Left ventricle myocardium superior (tissue), 1 donor: ENCODE measurements around the gene UTP25. TPM values are rescaled to one million over a fixed set of nuclear protein-coding genes. Genes with fewer than 3 reads are reported as not detected.
"Not testable (repeated sequence)": the region's sequence is repeated elsewhere in the genome, so short reads cannot be mapped to it uniquely, and the experiment has no call there.

Source experiments
- ATAC-seq: fragments of 200-7000 bp; cut with Tn5 transposase; one replicate; pipeline ENCODE4 v1.9.1; 2020; ENCODE audit warnings: mild to moderate bottlenecking, moderate library complexity
- DNase-seq: peaks from one replicate; pipeline ENCODE4 v3.0.0-alpha.2; 2020
- intact Hi-C: fragments of 100-400 bp; cut with micrococcal nuclease; formaldehyde crosslinking; loops from one replicate; pipeline ENCODE4 v1.11.0; 2022
- total RNA-seq: library from RNA; stranded (reverse); fragmentation: NEBNext Ultra II Directional; extraction: Animal tissue kit (Norgen Biotek cat#: 25700); gene quantifications from one replicate; pipeline ENCODE4 v1.2.1, GENCODE V29; 2021
- donor health status: DM: no; HTN: yes; CAD: no; lungs with severe emphysema.

UTP25 gene
- total RNA-seq, 1 donor from 2014 or later, result 2.5 TPM

DNA sequence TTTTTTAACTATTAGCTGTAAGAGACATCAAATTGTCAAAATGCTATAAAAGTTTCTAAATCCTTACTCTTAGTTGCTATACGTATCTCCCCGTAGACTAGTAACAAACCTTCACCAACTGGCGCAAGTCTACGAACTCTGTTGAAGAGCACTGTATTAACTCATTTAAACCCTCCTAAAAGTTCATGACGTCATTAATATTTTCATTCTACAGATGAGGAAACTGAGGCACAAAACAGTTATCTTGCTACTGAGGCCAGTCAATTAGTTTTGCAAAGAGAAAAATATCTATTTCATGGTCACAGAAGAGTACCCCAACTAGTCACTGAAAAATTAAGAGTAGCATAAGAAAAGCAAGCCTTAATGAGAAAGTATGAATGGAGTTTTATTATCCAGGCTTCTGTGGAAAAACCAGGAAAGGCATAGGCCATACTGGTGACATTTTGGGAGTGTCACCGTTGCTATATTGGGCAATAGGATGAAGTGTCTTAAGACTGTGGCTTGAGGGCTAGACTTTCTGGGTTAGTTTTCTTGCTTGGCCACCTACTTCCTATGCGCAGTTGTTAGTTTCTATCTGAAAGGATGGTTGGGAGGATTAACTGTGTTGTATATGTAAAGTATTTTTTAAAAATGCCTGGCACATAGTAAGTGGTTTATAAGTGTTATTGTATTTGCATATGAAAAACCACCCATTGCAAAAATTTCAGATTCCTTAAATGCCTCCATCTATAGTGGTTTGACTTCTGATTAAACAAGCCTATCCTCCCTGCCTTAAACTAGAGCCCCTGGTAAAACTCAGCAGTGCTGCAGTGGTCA lies 57.8 kb downstream of the UTP25 start:
- intact Hi-C loops, result no loop called here
- DNase-seq, result no peak
- ATAC-seq, result no peak

DNA sequence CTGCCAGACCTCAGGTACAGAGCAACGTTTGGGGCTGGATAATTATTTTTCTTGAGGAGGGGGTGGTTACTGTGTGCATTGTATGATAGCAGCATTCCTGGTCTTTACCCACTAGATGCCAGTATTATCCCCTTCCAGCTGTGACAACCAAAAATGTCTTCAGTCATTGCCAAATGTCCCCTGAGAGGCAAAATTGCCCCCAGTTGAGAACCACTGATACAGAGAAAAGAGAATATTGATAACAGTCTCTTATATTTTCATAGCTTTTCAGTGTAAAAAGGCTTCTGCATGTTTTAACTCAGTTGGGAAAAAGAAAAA lies 58.4 kb downstream of the UTP25 start:
- intact Hi-C loops, result no loop called here
- DNase-seq (no peak), ATAC-seq (no peak)

DNA sequence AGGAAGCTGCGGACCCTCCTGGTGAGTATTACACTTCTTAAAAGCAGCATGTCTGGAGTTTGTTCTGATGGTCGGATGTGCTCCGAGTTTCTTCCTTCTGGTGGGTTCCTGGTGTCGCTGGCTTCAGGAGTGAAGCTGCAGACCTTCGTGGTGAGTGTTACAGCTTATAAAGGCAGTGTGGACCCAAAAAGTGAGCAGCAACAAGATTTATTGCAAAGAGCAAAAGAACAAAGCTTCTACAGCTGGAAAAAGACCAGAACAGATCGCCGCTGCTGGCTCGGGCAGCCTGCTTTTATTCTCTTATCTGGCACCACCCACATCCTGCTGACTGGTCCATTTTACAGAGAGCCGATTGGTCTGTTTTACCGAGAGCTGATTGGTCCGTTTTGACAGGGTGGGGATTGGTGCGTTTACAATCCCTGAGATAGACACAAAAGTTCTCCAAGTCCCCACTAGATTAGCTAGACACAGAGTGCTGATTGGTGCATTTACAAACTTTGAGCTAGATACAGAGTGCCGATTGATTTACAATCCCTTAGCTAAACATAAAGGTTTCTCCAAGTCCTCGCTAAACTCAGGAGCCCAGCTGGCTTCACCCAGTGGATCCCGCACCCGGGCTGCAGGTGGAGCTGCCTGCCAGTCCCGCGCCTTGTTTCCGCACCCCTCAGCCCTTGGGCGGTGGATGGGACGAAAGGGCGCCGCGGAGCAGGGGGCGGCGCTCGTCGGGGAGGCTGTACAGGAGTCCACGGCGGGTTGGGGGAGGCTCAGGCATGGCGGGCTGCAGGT lies 60.7 kb downstream of the UTP25 start:
- ATAC-seq, intact Hi-C loops, DNase-seq: not testable (repeated sequence)

DNA sequence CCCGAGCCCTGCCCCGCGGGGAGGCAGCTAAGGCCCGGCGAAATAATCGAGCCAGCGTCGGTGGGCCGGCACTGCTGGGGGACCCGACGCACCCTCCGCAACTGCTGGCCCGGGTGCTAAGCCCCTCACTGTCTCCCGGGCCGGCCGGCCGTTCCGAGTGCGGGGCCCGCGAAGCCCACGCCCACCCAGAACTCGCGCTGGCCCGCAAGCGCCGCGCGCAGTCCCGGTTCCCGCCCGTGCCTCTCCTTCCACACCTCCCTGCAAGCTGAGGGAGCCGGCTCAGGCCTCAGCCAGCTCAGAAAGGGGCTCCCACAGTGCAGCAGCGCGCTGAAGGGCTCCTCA lies 61.3 kb downstream of the UTP25 start:
- intact Hi-C loops, result no loop called here
- no peak for DNase-seq
- no peak for ATAC-seq

DNA sequence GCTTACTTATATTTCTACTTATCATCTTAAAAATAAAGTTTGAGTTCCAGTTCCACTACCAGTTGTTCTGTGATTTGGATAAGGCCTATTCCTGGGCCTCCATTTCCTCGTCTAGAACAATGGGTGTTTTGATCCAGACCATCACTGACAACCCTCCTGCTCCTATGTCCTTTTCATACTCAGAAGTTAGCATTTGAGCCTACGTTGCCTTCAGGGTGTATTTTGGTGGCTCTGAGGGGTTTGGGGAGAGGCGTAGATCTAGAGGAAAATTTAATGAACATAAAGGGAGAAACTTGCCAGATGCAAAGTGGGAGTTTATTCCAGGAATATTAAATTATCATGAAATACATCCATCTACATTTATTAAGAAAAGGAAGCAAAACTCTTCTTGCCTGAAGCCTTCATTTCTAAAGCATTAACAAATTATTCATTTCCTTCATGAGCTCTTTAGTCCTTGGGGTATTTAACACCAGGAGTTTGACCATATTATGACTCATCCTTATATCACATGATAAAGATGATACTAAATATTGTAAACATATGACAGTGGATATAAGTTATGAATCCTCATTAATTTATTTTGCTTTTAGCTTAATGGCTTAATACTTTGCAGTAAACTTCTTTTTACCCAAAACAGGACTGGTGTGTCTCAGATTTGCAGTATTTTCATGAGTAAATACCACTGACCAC lies 63.0 kb downstream of the UTP25 start:
- DNase-seq (no peak), ATAC-seq (no peak)
- intact Hi-C loops, result no loop called here

DNA sequence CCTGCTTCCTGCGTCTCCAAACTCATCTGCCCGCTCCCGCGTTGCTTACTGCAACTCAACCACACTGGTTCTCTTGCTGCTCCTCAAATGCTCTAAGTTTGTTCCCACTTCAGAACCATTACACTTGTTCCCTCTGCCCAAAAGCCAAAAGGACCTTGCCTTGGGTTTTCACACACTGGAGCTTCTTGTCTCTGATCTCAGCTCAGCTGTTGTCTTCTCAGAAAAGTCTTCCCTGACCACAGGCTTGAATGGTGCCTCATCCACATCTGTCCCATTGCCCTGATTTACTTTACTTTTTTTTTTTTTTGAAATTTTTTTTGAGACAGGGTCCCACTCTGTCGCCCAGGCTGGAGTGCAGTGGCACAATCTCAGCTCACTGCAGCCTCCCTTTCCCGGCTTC lies 66.0 kb downstream of the UTP25 start:
- no peak for ATAC-seq
- DNase-seq, result no peak
- intact Hi-C loops, result no loop called here

DNA sequence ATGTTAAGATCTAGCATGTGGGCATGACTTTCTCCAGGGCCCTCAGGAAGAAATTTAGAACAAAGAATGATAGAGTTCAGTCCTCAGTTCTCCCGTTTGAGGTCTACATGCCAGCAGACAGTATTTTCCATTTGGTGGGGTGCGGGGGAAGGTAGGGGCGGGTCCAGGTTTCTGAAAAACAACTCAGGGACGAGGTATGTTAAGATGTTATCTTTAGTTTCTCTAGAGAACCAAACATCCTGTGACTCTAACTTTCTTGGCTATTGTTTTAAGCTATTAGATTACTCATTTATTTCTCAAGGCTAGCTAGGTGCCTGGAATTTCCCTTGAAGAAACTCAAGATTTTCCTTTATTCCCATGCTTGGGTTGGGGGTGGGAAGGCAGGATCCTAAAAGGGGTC lies 67.9 kb downstream of the UTP25 start:
- no peak for DNase-seq
- intact Hi-C loops, result no loop called here
- ATAC-seq, result no peak

DNA sequence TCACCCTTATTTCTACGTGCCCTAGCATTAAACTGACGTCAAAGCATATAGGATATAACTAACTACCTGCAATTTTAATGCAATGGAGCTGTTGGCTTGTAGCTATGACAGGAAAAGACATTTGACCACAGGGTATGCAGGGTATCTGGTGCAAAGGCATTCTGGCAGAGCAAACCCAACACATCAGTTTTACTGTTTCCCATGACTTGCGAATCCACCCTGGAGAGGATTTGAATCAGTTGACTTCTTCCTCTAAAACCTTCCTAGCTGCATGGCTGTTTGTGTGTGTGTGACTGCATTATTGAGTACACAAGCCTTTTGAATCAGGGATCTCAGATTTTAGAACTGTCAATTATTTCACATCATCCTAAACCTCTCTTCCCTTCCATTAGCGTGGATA lies 68.6 kb downstream of the UTP25 start:
- no peak for ATAC-seq
- no peak for DNase-seq
- intact Hi-C loops, result no loop called here

DNA sequence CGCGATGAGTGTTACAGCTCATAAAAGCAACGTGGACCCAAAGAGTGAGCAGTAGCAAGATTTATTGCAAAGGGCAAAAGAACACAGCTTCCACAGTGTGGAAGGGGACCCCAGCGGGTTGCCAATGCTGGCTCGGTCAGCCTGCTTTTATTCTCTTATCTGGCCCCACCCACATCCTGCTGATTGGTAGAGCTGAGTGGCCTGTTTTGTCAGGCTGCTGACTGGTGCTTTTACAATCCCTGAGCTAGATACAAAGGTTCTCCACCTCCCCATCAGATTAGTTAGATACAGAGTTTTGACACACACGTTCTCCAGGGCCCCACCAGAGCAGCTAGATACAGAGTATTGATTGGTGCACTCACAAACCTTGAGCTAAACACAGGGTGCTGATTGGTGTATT lies 70.5 kb downstream of the UTP25 start:
- DNase-seq, ATAC-seq, intact Hi-C loops: not testable (repeated sequence)

DNA sequence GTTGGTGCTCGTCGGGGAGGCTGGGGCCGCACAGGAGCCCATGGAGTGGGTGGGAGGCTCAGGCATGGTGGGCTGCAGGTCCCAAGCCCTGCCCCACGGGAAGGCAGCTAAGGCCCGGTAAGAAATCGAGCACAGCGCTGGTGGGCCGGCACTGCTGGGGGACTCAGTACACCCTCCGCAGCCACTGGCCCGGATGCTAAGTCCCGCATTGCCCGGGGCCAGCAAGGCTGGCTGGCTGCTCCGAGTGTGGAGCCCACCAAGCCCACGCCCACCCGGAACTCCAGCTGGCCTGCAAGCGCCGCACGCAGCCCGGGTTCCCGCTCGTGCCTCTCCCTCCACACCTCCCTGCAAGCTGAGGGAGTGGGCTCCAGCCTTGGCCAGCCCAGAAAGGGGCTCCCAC lies 71.1 kb downstream of the UTP25 start:
- ATAC-seq, DNase-seq: not testable (repeated sequence)

DNA sequence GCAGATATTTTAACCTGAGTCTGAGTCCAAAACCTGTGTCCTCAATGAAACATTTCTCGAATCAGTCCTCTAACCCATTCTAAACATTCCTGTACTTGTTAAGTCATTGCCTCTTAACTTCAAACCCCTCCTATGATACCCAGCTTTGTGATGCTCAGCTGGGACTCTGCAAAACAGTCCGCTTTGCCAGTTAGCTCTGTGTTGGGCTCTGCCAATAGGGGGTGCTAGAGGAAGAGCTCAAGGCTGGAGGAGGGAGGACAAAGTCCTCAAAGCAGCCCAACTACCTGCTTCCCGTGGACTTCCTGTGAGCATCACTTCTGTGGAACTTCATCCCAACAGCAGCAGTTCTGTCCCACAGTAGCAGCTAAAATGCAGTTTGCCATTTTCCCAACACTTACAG lies 72.2 kb downstream of the UTP25 start:
- intact Hi-C loops, result no loop called here
- no peak for DNase-seq
- ATAC-seq, result no peak

More for the DNA sequence above, 71.1 kb downstream of the UTP25 start:
- intact Hi-C loops, result not testable (repeated sequence)

DNA sequence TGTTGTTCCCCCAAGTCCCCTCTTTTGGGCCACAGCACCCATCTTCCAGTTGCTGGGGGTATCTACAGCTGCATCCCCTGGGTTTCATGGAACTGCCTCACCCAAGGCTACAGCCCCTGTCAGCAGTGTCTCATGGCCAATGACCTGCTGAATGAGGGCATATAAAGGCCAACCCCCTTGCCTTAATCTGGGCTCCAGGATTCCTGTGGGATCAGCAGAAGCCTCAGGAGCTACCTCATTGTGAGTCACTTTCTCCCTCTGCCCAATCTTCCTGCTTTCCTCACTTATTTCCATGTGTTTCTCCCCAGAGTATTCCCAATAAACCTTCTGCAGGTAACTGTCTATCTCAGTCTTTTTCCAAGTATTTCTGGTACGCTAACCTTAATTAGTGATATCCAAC lies 73.0 kb downstream of the UTP25 start:
- DNase-seq (no peak), ATAC-seq (no peak)
- intact Hi-C loops, result no loop called here

DNA sequence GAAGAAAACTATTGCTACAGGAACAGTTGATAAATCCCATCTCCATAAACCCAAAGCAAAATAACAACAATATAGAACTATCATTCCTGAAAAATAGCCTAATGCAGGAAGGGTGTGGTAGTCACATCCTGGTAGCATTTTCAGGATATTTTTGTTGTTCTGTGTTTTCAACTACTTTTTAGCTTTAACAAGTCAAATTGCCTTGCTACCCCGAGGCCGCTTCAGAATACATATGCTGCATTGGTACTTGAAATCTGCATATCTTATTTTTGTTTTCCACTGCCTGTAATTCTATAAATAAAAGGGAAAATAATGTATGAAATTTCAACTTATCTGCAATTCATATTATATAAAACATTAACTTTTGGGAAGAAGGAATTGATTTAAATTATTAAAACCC lies 73.4 kb downstream of the UTP25 start:
- ATAC-seq, result no peak
- intact Hi-C loops, result no loop called here
- DNase-seq, result no peak

DNA sequence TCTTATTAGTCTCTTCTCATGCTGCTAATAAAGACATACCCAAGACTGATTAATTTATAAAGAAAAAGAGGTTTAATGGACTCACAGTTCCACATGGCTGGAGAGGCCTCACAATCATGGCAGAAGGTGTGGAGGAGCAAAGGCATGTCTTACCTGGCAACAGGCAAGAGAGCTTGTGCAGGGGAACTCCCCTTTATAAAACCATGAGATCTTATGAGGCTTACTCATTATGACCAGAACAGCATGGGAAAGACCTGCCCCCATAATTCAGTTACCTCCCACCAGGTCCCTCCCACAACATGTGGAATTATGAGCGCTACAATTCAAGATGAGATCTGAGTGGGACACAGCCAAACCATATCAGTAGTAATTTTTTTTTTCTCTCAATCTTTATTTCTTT lies 77.0 kb downstream of the UTP25 start:
- ATAC-seq, DNase-seq, intact Hi-C loops: not testable (repeated sequence)

Other genes starting within 250 kb of the UTP25 start
- gene CAMK1G, start 244.3 kb upstream of the UTP25 start, total RNA-seq, result not detected
- gene LAMB3, start 175.5 kb upstream of the UTP25 start, total RNA-seq, result 5.2 TPM
- gene G0S2, start 152.6 kb upstream of the UTP25 start, total RNA-seq, result 594 TPM
- 2.8 TPM for gene HSD11B1, start 123.1 kb upstream of the UTP25 start, total RNA-seq
- gene TRAF3IP3, start 71.9 kb upstream of the UTP25 start, total RNA-seq, result 1.9 TPM
- 2.0 TPM for gene C1orf74, start 43.4 kb upstream of the UTP25 start, total RNA-seq
- 48.5 TPM for gene IRF6, start 21.8 kb upstream of the UTP25 start, total RNA-seq
- gene SYT14, start 110.2 kb downstream of the UTP25 start, total RNA-seq, result not detected